ENCODE results near the gene SAP130.
"Not testable (repeated sequence)": the region's sequence is repeated elsewhere in the genome, so short reads cannot be mapped to it uniquely, and the experiment has no call there.

SAP130 gene

GRCh38 chr2:127935337-127935736 is 92.5 kb downstream of the SAP130 start:
- H3K4me3 ChIP-seq (ENCODE audit: low read length in 2 of 2) = no peak overlapping the region
- H3K27me3 ChIP-seq (ENCODE audit: control insufficient read depth in 2 of 2, insufficient read depth in 2 of 2, low read length in 2 of 2) = no peaks in the 10 kb centered on the region
- H3K9ac ChIP-seq (ENCODE audit: low read depth in 1 of 2, low read length in 2 of 2) = no peak overlapping the region
- no peaks in the 10 kb centered on the region for H3K9me3 ChIP-seq (ENCODE audit: control insufficient read depth in 2 of 2, low read length in 2 of 2)
- H3K27ac ChIP-seq (ENCODE audit: low read depth in 2 of 2, low read length in 2 of 2) = no peak overlapping the region
- no peaks in the 10 kb centered on the region for H3K4me1 ChIP-seq (ENCODE audit: control insufficient read depth in 2 of 2, insufficient read depth in 2 of 2, low read length in 2 of 2)
- peaks cover 0 to 2% of the 10 kb centered on the region in 2 donors for H3K36me3 ChIP-seq (ENCODE audit: control insufficient read depth in 2 of 2, insufficient read depth in 2 of 2, low read length in 2 of 2)

GRCh38 chr2:127932199-127932876 is 95.5 kb downstream of the SAP130 start:
- Histone ChIP-seq H3K27ac (ENCODE audit: low read depth in 2 of 2, low read length in 2 of 2) (no peak overlapping the region), H3K4me1 (ENCODE audit: control insufficient read depth in 2 of 2, insufficient read depth in 2 of 2, low read length in 2 of 2) (no peaks in the 10 kb centered on the region), H3K27me3 (ENCODE audit: control insufficient read depth in 2 of 2, insufficient read depth in 2 of 2, low read length in 2 of 2) (no peaks in the 10 kb centered on the region), H3K9ac (ENCODE audit: low read depth in 1 of 2, low read length in 2 of 2) (no peak overlapping the region), H3K36me3 (ENCODE audit: control insufficient read depth in 2 of 2, insufficient read depth in 2 of 2, low read length in 2 of 2) (no peaks in the 10 kb centered on the region), H3K4me3 (ENCODE audit: low read length in 2 of 2) (no peak overlapping the region), H3K9me3 (ENCODE audit: control insufficient read depth in 2 of 2, low read length in 2 of 2) (no peaks in the 10 kb centered on the region)

GRCh38 chr2:127929449-127929848 is 98.4 kb downstream of the SAP130 start:
- no peaks in the 10 kb centered on the region for H3K9me3 ChIP-seq (ENCODE audit: control insufficient read depth in 2 of 2, low read length in 2 of 2)
- H3K9ac ChIP-seq (ENCODE audit: low read depth in 1 of 2, low read length in 2 of 2) = no peak overlapping the region
- H3K4me3 ChIP-seq (ENCODE audit: low read length in 2 of 2) = no peak overlapping the region
- H3K27ac ChIP-seq (ENCODE audit: low read depth in 2 of 2, low read length in 2 of 2) = no peak overlapping the region
- no peaks in the 10 kb centered on the region for H3K4me1 ChIP-seq (ENCODE audit: control insufficient read depth in 2 of 2, insufficient read depth in 2 of 2, low read length in 2 of 2)
- no peaks in the 10 kb centered on the region for H3K36me3 ChIP-seq (ENCODE audit: control insufficient read depth in 2 of 2, insufficient read depth in 2 of 2, low read length in 2 of 2)
- H3K27me3 ChIP-seq (ENCODE audit: control insufficient read depth in 2 of 2, insufficient read depth in 2 of 2, low read length in 2 of 2) = no peaks in the 10 kb centered on the region

- Histone ChIP-seq H3K4me1 (ENCODE audit: control insufficient read depth in 2 of 2, insufficient read depth in 2 of 2, low read length in 2 of 2) (no peaks in the 10 kb centered on the region), H3K27ac (ENCODE audit: low read depth in 2 of 2, low read length in 2 of 2) (no peak overlapping the region), H3K27me3 (ENCODE audit: control insufficient read depth in 2 of 2, insufficient read depth in 2 of 2, low read length in 2 of 2) (no peaks in the 10 kb centered on the region), H3K9ac (ENCODE audit: low read depth in 1 of 2, low read length in 2 of 2) (no peak overlapping the region), H3K9me3 (ENCODE audit: control insufficient read depth in 2 of 2, low read length in 2 of 2) (no peaks in the 10 kb centered on the region), H3K36me3 (ENCODE audit: control insufficient read depth in 2 of 2, insufficient read depth in 2 of 2, low read length in 2 of 2) (no peaks in the 10 kb centered on the region), H3K4me3 (ENCODE audit: low read length in 2 of 2) (no peak overlapping the region)
Observed at GRCh38 chr2:127927384-127927783, 100.5 kb downstream of the SAP130 start.

GRCh38 chr2:127917916-127918315 is 109.9 kb downstream of the SAP130 start:
- no peak overlapping the region for H3K9ac ChIP-seq (ENCODE audit: low read depth in 1 of 2, low read length in 2 of 2)
- H3K36me3 ChIP-seq (ENCODE audit: control insufficient read depth in 2 of 2, insufficient read depth in 2 of 2, low read length in 2 of 2) = no peaks in the 10 kb centered on the region

GRCh38 chr2:127913808-127914457 is 113.9 kb downstream of the SAP130 start:
- Histone ChIP-seq H3K9me3 (ENCODE audit: control insufficient read depth in 2 of 2, low read length in 2 of 2) (no peaks in the 10 kb centered on the region), H3K9ac (ENCODE audit: low read depth in 1 of 2, low read length in 2 of 2) (no peak overlapping the region), H3K27ac (ENCODE audit: low read depth in 2 of 2, low read length in 2 of 2) (no peak overlapping the region), H3K4me3 (ENCODE audit: low read length in 2 of 2) (no peak overlapping the region), H3K4me1 (ENCODE audit: control insufficient read depth in 2 of 2, insufficient read depth in 2 of 2, low read length in 2 of 2) (no peaks in the 10 kb centered on the region), H3K27me3 (ENCODE audit: control insufficient read depth in 2 of 2, insufficient read depth in 2 of 2, low read length in 2 of 2) (no peaks in the 10 kb centered on the region), H3K36me3 (ENCODE audit: control insufficient read depth in 2 of 2, insufficient read depth in 2 of 2, low read length in 2 of 2) (no peaks in the 10 kb centered on the region)

More at GRCh38 chr2:127917916-127918315, 109.9 kb downstream of the SAP130 start:
- Histone ChIP-seq H3K27ac (ENCODE audit: low read depth in 2 of 2, low read length in 2 of 2) (no peak overlapping the region), H3K9me3 (ENCODE audit: control insufficient read depth in 2 of 2, low read length in 2 of 2) (no peaks in the 10 kb centered on the region), H3K4me3 (ENCODE audit: low read length in 2 of 2) (no peak overlapping the region), H3K27me3 (ENCODE audit: control insufficient read depth in 2 of 2, insufficient read depth in 2 of 2, low read length in 2 of 2) (no peaks in the 10 kb centered on the region), H3K4me1 (ENCODE audit: control insufficient read depth in 2 of 2, insufficient read depth in 2 of 2, low read length in 2 of 2) (no peaks in the 10 kb centered on the region)

- Histone ChIP-seq H3K9ac (ENCODE audit: low read depth in 1 of 2, low read length in 2 of 2) (no peak overlapping the region), H3K9me3 (ENCODE audit: control insufficient read depth in 2 of 2, low read length in 2 of 2) (no peaks in the 10 kb centered on the region), H3K4me3 (ENCODE audit: low read length in 2 of 2) (no peak overlapping the region), H3K4me1 (ENCODE audit: control insufficient read depth in 2 of 2, insufficient read depth in 2 of 2, low read length in 2 of 2) (peaks cover 0 to 5% of the 10 kb centered on the region in 2 donors), H3K27ac (ENCODE audit: low read depth in 2 of 2, low read length in 2 of 2) (no peak overlapping the region), H3K36me3 (ENCODE audit: control insufficient read depth in 2 of 2, insufficient read depth in 2 of 2, low read length in 2 of 2) (no peaks in the 10 kb centered on the region), H3K27me3 (ENCODE audit: control insufficient read depth in 2 of 2, insufficient read depth in 2 of 2, low read length in 2 of 2) (peaks cover 0 to 3% of the 10 kb centered on the region in 2 donors)
Observed at GRCh38 chr2:127911737-127912136, 116.1 kb downstream of the SAP130 start.

- Histone ChIP-seq H3K9ac (ENCODE audit: low read depth in 1 of 2, low read length in 2 of 2) (no peak overlapping the region), H3K4me1 (ENCODE audit: control insufficient read depth in 2 of 2, insufficient read depth in 2 of 2, low read length in 2 of 2) (peaks cover 0 to 5% of the 10 kb centered on the region in 2 donors), H3K27me3 (ENCODE audit: control insufficient read depth in 2 of 2, insufficient read depth in 2 of 2, low read length in 2 of 2) (peaks cover 0 to 3% of the 10 kb centered on the region in 2 donors), H3K27ac (ENCODE audit: low read depth in 2 of 2, low read length in 2 of 2) (no peak overlapping the region), H3K4me3 (ENCODE audit: low read length in 2 of 2) (no peak overlapping the region), H3K9me3 (ENCODE audit: control insufficient read depth in 2 of 2, low read length in 2 of 2) (no peaks in the 10 kb centered on the region), H3K36me3 (ENCODE audit: control insufficient read depth in 2 of 2, insufficient read depth in 2 of 2, low read length in 2 of 2) (no peaks in the 10 kb centered on the region)
Observed at GRCh38 chr2:127910415-127910814, 117.4 kb downstream of the SAP130 start.

- no peak overlapping the region for H3K4me3 ChIP-seq (ENCODE audit: low read length in 2 of 2)
- peaks cover 0 to 3% of the 10 kb centered on the region in 2 donors for H3K27me3 ChIP-seq (ENCODE audit: control insufficient read depth in 2 of 2, insufficient read depth in 2 of 2, low read length in 2 of 2)
- no peak overlapping the region for H3K9ac ChIP-seq (ENCODE audit: low read depth in 1 of 2, low read length in 2 of 2)
- H3K27ac ChIP-seq (ENCODE audit: low read depth in 2 of 2, low read length in 2 of 2) = no peak overlapping the region
- H3K36me3 ChIP-seq (ENCODE audit: control insufficient read depth in 2 of 2, insufficient read depth in 2 of 2, low read length in 2 of 2) = no peaks in the 10 kb centered on the region
- no peaks in the 10 kb centered on the region for H3K9me3 ChIP-seq (ENCODE audit: control insufficient read depth in 2 of 2, low read length in 2 of 2)
- H3K4me1 ChIP-seq (ENCODE audit: control insufficient read depth in 2 of 2, insufficient read depth in 2 of 2, low read length in 2 of 2) = peaks cover 0 to 5% of the 10 kb centered on the region in 2 donors
Observed at GRCh38 chr2:127909019-127909418, 118.8 kb downstream of the SAP130 start.

GRCh38 chr2:127907733-127908400 is 120.0 kb downstream of the SAP130 start:
- H3K27ac ChIP-seq (ENCODE audit: low read depth in 2 of 2, low read length in 2 of 2); H3K36me3 ChIP-seq (ENCODE audit: control insufficient read depth in 2 of 2, insufficient read depth in 2 of 2, low read length in 2 of 2); H3K27me3 ChIP-seq (ENCODE audit: control insufficient read depth in 2 of 2, insufficient read depth in 2 of 2, low read length in 2 of 2); H3K4me3 ChIP-seq (ENCODE audit: low read length in 2 of 2); H3K9me3 ChIP-seq (ENCODE audit: control insufficient read depth in 2 of 2, low read length in 2 of 2); H3K4me1 ChIP-seq (ENCODE audit: control insufficient read depth in 2 of 2, insufficient read depth in 2 of 2, low read length in 2 of 2); H3K9ac ChIP-seq (ENCODE audit: low read depth in 1 of 2, low read length in 2 of 2): not testable (repeated sequence)
